HepG2 (cell line): Measurements from ENCODE around the gene CTRL. TPM values are rescaled to one million over a fixed set of nuclear protein-coding genes. Genes with fewer than 3 reads are reported as not detected.

Experiments
- ASH2L ChIP-seq: fragments of 300-600, 200-600 bp; sonication (generic); IDR thresholded peaks from 2 replicates; pipeline ENCODE4 v1.7.0; 2017; ENCODE audit warnings: low read depth, mild to moderate bottlenecking, moderate library complexity, mixed read lengths, low read length; ENCODE audit not compliant: insufficient read length
- BCLAF1 ChIP-seq: fragments of 450-650 bp; IDR thresholded peaks from 2 replicates; pipeline ENCODE4 v1.6.1; 2017; ENCODE audit warnings: mild to moderate bottlenecking
- CEBPG ChIP-seq: IDR thresholded peaks from 2 replicates; pipeline ENCODE4 v1.6.1; 2016
- CENPT ChIP-seq: sonication (generic); formaldehyde crosslinking; IDR thresholded peaks from 2 replicates; pipeline ENCODE4 v1.8.0; 2022; ENCODE audit warnings: low read depth, mild to moderate bottlenecking, moderate library complexity, missing genetic modification reagents
- CHD2 ChIP-seq: IDR thresholded peaks from 2 replicates; pipeline ENCODE4 v1.6.1; 2011; ENCODE audit warnings: low read depth, low read length, improper control_type of control experiment
- DPF2 ChIP-seq: sonication (generic); formaldehyde crosslinking; IDR thresholded peaks from 2 replicates; pipeline ENCODE4 v1.4.0; 2020; ENCODE audit warnings: mild to moderate bottlenecking, low read depth, missing genetic modification reagents, borderline replicate concordance
- DRAP1 ChIP-seq: IDR thresholded peaks from 2 replicates; pipeline ENCODE4 v1.6.1; 2016; ENCODE audit warnings: missing genetic modification reagents, missing compliant biosample characterization
- MED1 ChIP-seq: sonication (generic); formaldehyde crosslinking; IDR thresholded peaks from 2 replicates; pipeline ENCODE4 v1.4.0; 2020; ENCODE audit warnings: missing genetic modification reagents
- MLX ChIP-seq: IDR thresholded peaks from 2 replicates; pipeline ENCODE4 v1.6.1; 2016
- NRL ChIP-seq: sonication (generic); formaldehyde crosslinking; IDR thresholded peaks from 2 replicates; pipeline ENCODE4 v1.5.0; 2020; ENCODE audit warnings: missing genetic modification reagents, mild to moderate bottlenecking, moderate library complexity, borderline replicate concordance
- RBFOX2 ChIP-seq: fragments of 200-400 bp; formaldehyde crosslinking; IDR thresholded peaks from 2 replicates; pipeline ENCODE4 v1.6.1; 2017; ENCODE audit warnings: low read depth, mild to moderate bottlenecking, low read length
- SAP130 ChIP-seq: IDR thresholded peaks from 2 replicates; pipeline ENCODE4 v1.6.1; 2016; ENCODE audit warnings: low read depth
- THYN1 ChIP-seq: sonication (generic); formaldehyde crosslinking; IDR thresholded peaks from 2 replicates; pipeline ENCODE4 v1.8.1; 2023; ENCODE audit warnings: low read depth, mild to moderate bottlenecking, moderate library complexity, missing genetic modification reagents, borderline replicate concordance
- YY1 ChIP-seq: IDR thresholded peaks from 2 replicates; pipeline ENCODE4 v1.6.1; 2011; ENCODE audit warnings: low read length, low read depth, moderate library complexity, mild to moderate bottlenecking; ENCODE audit not compliant: insufficient read depth, insufficient replicate concordance
- ZBTB14 ChIP-seq: sonication (generic); formaldehyde crosslinking; IDR thresholded peaks from 2 replicates; pipeline ENCODE4 v1.4.0; 2020; ENCODE audit warnings: missing genetic modification reagents
- ZC3H4 ChIP-seq: sonication (generic); formaldehyde crosslinking; IDR thresholded peaks from 2 replicates; pipeline ENCODE4 v1.4.0; 2020; ENCODE audit warnings: missing genetic modification reagents, borderline replicate concordance
- ZMYM4 ChIP-seq: sonication (generic); formaldehyde crosslinking; IDR thresholded peaks from 2 replicates; pipeline ENCODE4 v1.8.1; 2023; ENCODE audit warnings: mild to moderate bottlenecking, missing genetic modification reagents
- ZNF367 ChIP-seq: sonication (generic); formaldehyde crosslinking; IDR thresholded peaks from 2 replicates; pipeline ENCODE4 v1.4.0; 2020; ENCODE audit warnings: missing genetic modification reagents, borderline replicate concordance
- ZNF773 ChIP-seq: sonication (generic); formaldehyde crosslinking; IDR thresholded peaks from 2 replicates; pipeline ENCODE4 v1.4.0; 2020; ENCODE audit warnings: missing genetic modification reagents, borderline replicate concordance
- polyA plus RNA-seq, 8 experiments: library from polyadenylated mRNA; depleted of rRNA in 3 of 8; stranded (reverse) in 7 of 8; unstranded in 1 of 8; fragments of >200 nt; fragmentation: Illumina TruSeq in 4 of 8; extraction: Trizol in 4 of 8; gene quantifications; 2 replicates each; pipeline versions ENCODE4 v1.2.1 to v1.2.3, GENCODE V29; 2011 to 2016; ENCODE audit warnings: low read depth in 4 of 8, missing spikeins in 1 of 8, mixed read lengths in 1 of 8; ENCODE audit not compliant: insufficient read depth in 1 of 8
- total RNA-seq, 5 experiments: library from RNA; depleted of rRNA; stranded (reverse); fragments of >200 nt; fragmentation: Illumina TruSeq; extraction: Trizol; gene quantifications; 2 replicates each; pipeline ENCODE4 v1.2.3, GENCODE V29; 2016; ENCODE audit warnings: low read depth in 1 of 5
- TF ChIP-seq, protein P1 (sequence below): sonication (generic); formaldehyde crosslinking; IDR thresholded peaks from 2 replicates; pipeline ENCODE4 v1.4.0; 2020; ENCODE audit warnings: mild to moderate bottlenecking, missing genetic modification reagents
- TF ChIP-seq, protein P2 (sequence below): sonication (generic); formaldehyde crosslinking; IDR thresholded peaks from 2 replicates; pipeline ENCODE4 v1.4.0; 2020; ENCODE audit warnings: mild to moderate bottlenecking, missing genetic modification reagents

The CTRL gene
- total and polyA plus RNA-seq, 2 of the 13 experiments (the other 11 are each of a cell fraction or from before 2014, with no cell fraction given), result 1.9 to 2.7 TPM

GRCh38 chr16:67892899-67893742, 38.5 kb downstream of the CTRL start, which contains the start of gene PSKH1 (continued):
- TF ChIP-seq NRL (CRISPR knock-in tag) (peak; percentile 89), THYN1 (no peak), SAP130 (peak; percentile 72), MLX (CRISPR knock-in tag) (no peak), ZNF367 (CRISPR knock-in tag) (peak; percentile 45; the same call in 1 of the 2 replicates), CENPT (CRISPR knock-in tag) (peak; percentile 62; the same call in 1 of the 2 replicates), ZNF773 (peak; percentile 84; the same call in 1 of the 2 replicates), DPF2 (CRISPR knock-in tag) (no peak), ZBTB14 (CRISPR knock-in tag) (no peak), MED1 (peak; percentile 23; the same call in 1 of the 2 replicates), ASH2L (peak; percentile 93), BCLAF1 (no peak), CEBPG (no peak), CHD2 (0 out of 2 replicates have a peak, but pooled peaks have one; percentile 42), ZMYM4 (CRISPR knock-in tag) (peak; percentile 49; the same call in 1 of the 2 replicates), ZC3H4 (no peak), RBFOX2 (peak; percentile 94), YY1 (peak; percentile 96), DRAP1 (CRISPR knock-in tag) (peak; percentile 89)
- TF ChIP-seq, protein P1, sequence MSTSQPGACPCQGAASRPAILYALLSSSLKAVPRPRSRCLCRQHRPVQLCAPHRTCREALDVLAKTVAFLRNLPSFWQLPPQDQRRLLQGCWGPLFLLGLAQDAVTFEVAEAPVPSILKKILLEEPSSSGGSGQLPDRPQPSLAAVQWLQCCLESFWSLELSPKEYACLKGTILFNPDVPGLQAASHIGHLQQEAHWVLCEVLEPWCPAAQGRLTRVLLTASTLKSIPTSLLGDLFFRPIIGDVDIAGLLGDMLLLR (CRISPR knock-in tag), result peak; percentile 90; the same call in 1 of the 2 replicates
- TF ChIP-seq, protein P2, sequence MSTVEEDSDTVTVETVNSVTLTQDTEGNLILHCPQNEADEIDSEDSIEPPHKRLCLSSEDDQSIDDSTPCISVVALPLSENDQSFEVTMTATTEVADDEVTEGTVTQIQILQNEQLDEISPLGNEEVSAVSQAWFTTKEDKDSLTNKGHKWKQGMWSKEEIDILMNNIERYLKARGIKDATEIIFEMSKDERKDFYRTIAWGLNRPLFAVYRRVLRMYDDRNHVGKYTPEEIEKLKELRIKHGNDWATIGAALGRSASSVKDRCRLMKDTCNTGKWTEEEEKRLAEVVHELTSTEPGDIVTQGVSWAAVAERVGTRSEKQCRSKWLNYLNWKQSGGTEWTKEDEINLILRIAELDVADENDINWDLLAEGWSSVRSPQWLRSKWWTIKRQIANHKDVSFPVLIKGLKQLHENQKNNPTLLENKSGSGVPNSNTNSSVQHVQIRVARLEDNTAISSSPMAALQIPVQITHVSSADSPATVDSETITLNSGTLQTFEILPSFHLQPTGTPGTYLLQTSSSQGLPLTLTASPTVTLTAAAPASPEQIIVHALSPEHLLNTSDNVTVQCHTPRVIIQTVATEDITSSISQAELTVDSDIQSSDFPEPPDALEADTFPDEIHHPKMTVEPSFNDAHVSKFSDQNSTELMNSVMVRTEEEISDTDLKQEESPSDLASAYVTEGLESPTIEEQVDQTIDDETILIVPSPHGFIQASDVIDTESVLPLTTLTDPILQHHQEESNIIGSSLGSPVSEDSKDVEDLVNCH (CRISPR knock-in tag), result 0 out of 2 replicates have a peak, but pooled peaks have one; percentile 69
